ENCODE data around the gene SEC61B.

SEC61B gene
- total RNA-seq, result 31.0 to 66.1 (median 39.5) reads per million in 4 experiments

GRCh38 chr9:99221621-99222415 lies at the start of gene SEC61B, which contains the start of gene ALG2:
TSS of gene SEC61B (plus strand) at chr9:99222282. CDS start at chr9:99222364, 82 bp downstream.
TSS of gene ALG2 (minus strand) at chr9:99221942. CDS start at chr9:99221894, 48 bp downstream.
- DNase-seq, result peak; percentile 86

GRCh38 chr9:99173570-99174504 lies 48.2 kb upstream of the SEC61B start:
- DNase-seq, result no peak

GRCh38 chr9:99176527-99177013 lies 45.5 kb upstream of the SEC61B start:
- DNase-seq, result no peak

- no peak for DNase-seq
Measured at GRCh38 chr9:99177576-99178366, 44.3 kb upstream of the SEC61B start.

GRCh38 chr9:99178912-99179872 lies 42.9 kb upstream of the SEC61B start:
- DNase-seq, result no peak

GRCh38 chr9:99180199-99180598 lies 41.9 kb upstream of the SEC61B start:
- no peak for DNase-seq

- no peak for DNase-seq
Measured at GRCh38 chr9:99180662-99181061, 41.4 kb upstream of the SEC61B start.

GRCh38 chr9:99181206-99181605 lies 40.9 kb upstream of the SEC61B start:
- no peak for DNase-seq

GRCh38 chr9:99181621-99182020 lies 40.5 kb upstream of the SEC61B start:
- no peak for DNase-seq

GRCh38 chr9:99182356-99182755 lies 39.7 kb upstream of the SEC61B start:
- no peak for DNase-seq

GRCh38 chr9:99183616-99184015 lies 38.5 kb upstream of the SEC61B start:
- DNase-seq, result no peak

- DNase-seq, result no peak
Measured at GRCh38 chr9:99184110-99184474, 38.0 kb upstream of the SEC61B start.

GRCh38 chr9:99184475-99185347 lies 37.4 kb upstream of the SEC61B start:
- DNase-seq, result peak; percentile 66

- no peak for DNase-seq
Measured at GRCh38 chr9:99185348-99185632, 36.8 kb upstream of the SEC61B start.

GRCh38 chr9:99185934-99186333 lies 36.1 kb upstream of the SEC61B start:
- DNase-seq, result no peak

- DNase-seq, result no peak
Measured at GRCh38 chr9:99187311-99187710, 34.8 kb upstream of the SEC61B start.

GRCh38 chr9:99189186-99189585 lies 32.9 kb upstream of the SEC61B start:
- no peak for DNase-seq

GRCh38 chr9:99189887-99190596 lies 32.0 kb upstream of the SEC61B start:
- DNase-seq, result no peak

- no peak for DNase-seq
Measured at GRCh38 chr9:99190597-99191283, 31.3 kb upstream of the SEC61B start.
